ENCODE data around the gene CALHM1.
"Not testable (repeated sequence)": the region's sequence is repeated elsewhere in the genome, so short reads cannot be mapped to it uniquely, and the experiment has no call there.

Gene CALHM1

DNA sequence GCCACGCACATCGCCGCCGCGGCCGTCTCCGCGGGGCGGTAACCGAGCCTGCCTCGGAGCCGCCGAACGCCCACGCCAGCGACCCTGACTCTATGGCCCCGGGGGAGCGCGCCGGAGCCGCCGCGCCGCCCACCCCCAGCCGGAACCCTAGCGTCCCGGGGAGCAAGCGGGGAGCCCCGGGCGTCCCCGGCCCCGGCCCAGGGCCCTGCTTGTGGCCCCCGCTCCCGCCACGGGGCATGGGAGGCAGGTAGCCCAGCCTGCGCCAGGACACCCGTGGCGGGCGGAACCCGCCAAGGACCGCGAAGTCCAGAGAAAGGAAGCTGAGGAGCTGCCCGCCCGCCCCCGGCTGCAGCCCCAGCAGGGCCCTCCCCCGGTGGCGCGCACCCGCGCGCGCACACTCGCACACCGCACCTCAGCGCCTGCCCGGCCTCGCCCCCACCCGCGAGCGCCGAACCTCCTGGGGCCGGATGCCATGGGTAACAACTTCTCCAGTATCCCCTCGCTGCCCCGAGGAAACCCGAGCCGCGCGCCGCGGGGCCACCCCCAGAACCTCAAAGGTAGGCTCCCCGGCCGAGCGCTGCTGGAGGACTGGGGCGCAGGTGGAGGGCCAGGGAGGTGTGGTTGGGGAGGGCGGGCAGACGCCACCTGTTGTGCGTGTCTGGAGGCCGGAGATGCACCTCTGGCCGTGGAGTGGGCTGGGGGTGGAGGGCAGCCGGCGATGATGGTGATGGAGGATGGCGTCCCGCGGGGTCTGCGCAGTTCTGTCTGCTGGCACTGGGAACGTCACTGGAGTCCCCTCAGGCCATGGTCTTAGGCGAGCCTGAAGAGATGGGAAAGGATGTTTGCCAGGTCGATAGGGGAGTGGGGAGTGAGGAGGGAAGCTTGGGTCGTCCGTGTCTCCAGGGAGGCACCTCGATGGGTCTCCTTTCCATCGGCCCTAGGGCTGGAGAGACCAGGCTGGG is 35.5 kb upstream of the CALHM1 start:
- Mint-ChIP-seq H3K36me3 (ENCODE audit: low read depth) (no peaks in the 10 kb centered on the region), H3K27me3 (peaks cover 59% of the 10 kb centered on the region)
- peak; percentile 50 for DNase-seq

DNA sequence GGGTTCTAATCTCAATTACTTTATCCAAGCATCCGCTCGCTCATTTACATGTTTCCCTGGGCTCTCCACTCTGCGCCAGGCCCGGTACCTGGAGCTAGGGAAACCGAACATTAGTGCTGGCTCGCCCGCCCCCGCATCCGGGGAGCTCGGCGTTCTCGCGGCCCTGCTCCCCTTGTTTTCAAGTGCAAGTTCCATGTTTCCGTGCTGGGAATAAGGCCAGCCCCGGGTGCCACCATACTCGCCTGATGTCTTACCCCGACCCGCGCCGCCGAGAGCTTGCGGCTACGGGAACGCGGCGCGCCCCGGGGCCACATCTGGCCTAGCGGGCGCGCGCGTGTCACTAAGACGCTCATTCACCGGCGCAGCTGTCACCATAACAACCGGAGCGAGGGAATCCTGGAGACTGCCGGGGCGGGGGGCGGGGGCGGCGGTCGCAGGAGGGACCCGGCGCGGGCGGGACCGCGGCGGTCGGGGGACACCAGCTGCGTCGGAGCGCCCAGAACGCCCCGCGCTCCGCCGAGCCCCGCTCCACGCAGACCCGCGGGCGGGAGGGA is 34.7 kb upstream of the CALHM1 start, which contains the start of gene NEURL1:
Gene NEURL1, plus strand, starts transcription at position 344 of the 554 bp plus-strand sequence. CDS start 683 bp downstream, outside the sequence.
- no peaks in the 10 kb centered on the region for H3K36me3 Mint-ChIP-seq (ENCODE audit: low read depth)
- DNase-seq = peak; percentile 55
- no peaks in the 10 kb centered on the region for H3K9me3 Mint-ChIP-seq
- H3K4me1 Mint-ChIP-seq (ENCODE audit: low read depth) = peaks cover 14% of the 10 kb centered on the region
- H3K27ac Mint-ChIP-seq = no peak within 1 kb of the TSS
- H3K4me3 Mint-ChIP-seq = peak within 1 kb of the TSS; percentile 79
- peaks cover 51% of the 10 kb centered on the region for H3K27me3 Mint-ChIP-seq

More for the DNA sequence above, 35.5 kb upstream of the CALHM1 start:
- Mint-ChIP-seq H3K27ac (no peak overlapping the region), H3K4me1 (ENCODE audit: low read depth) (peaks cover 14% of the 10 kb centered on the region), H3K4me3 (peak overlapping the region; percentile 70), H3K9me3 (no peaks in the 10 kb centered on the region)

DNA sequence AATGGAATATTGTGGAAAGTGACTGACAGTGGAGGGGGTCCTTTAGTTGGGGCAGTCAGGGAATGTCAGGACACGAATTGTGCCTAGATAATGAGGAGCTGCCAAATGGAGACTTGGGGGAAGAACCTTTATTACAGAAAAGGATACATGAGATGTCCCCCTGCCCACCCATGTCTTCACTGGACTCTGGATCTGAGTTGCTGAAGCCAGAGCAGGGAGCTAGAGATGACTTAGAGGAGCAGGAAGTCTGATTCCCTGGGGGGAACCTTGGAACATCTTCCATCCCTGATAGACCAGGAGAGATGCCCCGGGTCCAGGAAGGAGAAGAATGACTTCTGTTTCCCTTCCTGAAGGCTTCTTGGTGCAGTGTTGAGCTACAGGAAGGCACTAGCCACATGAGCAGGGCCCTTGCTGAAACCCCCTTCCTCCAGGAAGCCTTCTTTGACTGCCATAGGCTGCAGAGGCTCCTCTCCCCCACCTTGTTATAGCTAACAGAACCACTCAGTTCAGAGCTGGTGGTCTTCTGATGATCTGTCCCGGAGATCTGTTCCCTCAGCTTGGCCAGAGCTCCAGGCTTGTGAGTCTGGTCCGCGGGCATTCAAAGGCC is 34.1 kb upstream of the CALHM1 start:
- Mint-ChIP-seq H3K27ac (no peak overlapping the region), H3K27me3 (peaks cover 50% of the 10 kb centered on the region), H3K9me3 (no peaks in the 10 kb centered on the region), H3K36me3 (ENCODE audit: low read depth) (no peaks in the 10 kb centered on the region), H3K4me3 (peak overlapping the region; percentile 79), H3K4me1 (ENCODE audit: low read depth) (peaks cover 14% of the 10 kb centered on the region)
- DNase-seq = no peak

DNA sequence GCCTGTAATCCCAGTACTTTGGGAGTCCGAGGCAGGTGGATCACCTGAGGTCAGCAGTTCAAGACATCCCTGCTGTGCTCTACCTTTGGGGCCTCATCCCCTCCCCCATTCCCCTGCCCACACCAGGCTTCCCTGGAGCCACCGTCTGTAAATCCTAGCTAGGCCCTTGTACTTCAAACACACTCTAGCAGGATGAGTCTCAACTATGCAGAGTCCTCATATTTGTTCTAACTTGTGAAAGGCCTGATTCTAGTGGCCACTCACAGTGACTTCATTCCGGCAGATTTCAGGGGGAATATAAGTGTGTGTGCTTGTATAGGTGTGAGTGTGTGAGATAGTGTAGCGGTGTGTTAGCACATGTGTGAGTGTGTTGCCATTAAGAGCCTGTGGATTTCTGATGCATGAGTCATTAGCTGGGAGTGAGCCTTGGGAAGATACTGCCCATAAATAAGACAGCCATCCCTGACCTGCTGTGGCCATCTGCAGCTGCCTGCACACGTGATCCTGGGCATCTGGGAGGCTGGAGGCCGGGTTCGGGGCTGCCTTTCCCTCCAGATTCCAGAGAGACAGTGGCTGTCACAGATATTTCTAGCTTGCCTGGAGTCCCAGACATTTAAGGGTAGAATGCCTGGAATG is 33.1 kb upstream of the CALHM1 start:
- Mint-ChIP-seq H3K27me3 (peaks cover 41% of the 10 kb centered on the region), H3K27ac (no peak overlapping the region), H3K9me3 (no peaks in the 10 kb centered on the region), H3K4me3 (no peak overlapping the region), H3K4me1 (ENCODE audit: low read depth) (peaks cover 14% of the 10 kb centered on the region), H3K36me3 (ENCODE audit: low read depth) (no peaks in the 10 kb centered on the region)
- no peak for DNase-seq

DNA sequence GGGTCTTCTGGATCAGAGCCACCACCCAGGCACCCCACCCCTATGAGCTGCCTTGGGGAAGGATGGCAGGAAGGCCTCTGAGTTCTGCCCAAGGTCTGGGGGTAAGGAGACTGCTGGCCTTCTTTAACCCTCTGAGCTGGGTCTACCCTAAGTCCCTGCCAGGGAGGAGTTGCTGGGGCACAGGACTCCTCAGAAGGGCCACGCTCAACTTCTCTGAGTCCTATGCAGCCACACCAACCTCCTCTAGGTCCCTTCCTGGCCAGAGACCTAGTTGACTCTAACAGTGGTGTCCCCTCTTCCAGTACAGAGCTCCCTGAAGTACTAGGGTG is 32.2 kb upstream of the CALHM1 start:
- Mint-ChIP-seq H3K27me3 (peaks cover 37% of the 10 kb centered on the region), H3K27ac (no peak overlapping the region), H3K4me3 (no peak overlapping the region), H3K9me3 (no peaks in the 10 kb centered on the region), H3K36me3 (ENCODE audit: low read depth) (no peaks in the 10 kb centered on the region), H3K4me1 (ENCODE audit: low read depth) (peaks cover 14% of the 10 kb centered on the region)
- no peak for DNase-seq

DNA sequence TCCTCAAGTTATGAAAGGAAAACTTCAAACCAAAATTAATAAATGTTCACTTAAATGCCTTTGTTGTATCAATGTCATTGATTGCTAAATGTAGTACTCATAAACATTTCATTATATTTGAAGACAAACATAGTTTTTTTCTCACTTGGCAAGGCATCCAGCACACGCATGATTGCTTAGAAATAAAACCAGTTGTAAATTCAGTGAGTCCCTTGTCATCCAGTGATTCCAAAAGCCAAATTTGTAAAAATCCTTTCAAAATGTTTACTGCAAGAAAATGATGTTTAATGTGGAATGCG is 28.7 kb upstream of the CALHM1 start:
- H3K4me1 Mint-ChIP-seq (ENCODE audit: low read depth) = peaks cover 4% of the 10 kb centered on the region
- peaks cover 7% of the 10 kb centered on the region for H3K27me3 Mint-ChIP-seq
- no peak for DNase-seq
- no peak overlapping the region for H3K27ac Mint-ChIP-seq
- no peaks in the 10 kb centered on the region for H3K9me3 Mint-ChIP-seq
- no peak overlapping the region for H3K4me3 Mint-ChIP-seq
- no peaks in the 10 kb centered on the region for H3K36me3 Mint-ChIP-seq (ENCODE audit: low read depth)

DNA sequence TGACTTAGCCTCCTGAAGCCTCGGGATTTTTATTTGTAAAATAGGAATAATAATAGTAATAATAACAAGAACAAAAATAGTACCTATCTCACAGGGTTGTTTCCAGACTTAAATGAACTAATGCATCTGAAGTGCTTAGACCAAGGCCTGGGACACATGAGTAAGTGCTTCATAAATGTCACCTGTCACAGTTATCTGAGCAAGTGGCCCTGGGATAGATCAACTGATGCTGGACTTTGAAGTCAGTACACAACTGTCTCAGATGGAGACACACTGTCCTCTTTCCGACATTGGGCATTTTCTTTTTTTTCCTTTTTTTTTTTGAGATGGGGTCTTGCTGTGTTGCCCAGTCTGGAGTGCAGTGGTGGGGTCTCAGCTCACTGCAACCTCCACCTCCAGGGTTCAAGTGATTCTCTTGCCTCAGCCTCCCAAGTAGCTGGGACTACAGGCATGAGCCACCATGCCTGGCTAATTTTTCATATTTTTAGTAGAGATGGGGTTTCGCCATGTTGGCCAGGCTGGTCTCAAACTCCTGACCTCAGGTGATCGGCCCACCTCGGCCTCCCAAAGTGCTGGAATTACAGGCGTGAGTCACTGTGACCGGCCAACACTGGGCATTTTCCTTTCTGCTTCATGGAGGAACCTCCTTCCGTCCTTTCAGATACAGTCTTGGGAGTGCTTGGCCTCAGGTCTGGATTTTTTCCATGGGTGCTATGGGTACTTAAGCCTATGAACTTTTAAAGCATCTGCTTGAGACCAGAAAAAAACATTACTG is 28.1 kb upstream of the CALHM1 start:
- not testable (repeated sequence) for H3K27me3 Mint-ChIP-seq; H3K4me1 Mint-ChIP-seq (ENCODE audit: low read depth); H3K9me3 Mint-ChIP-seq; H3K36me3 Mint-ChIP-seq (ENCODE audit: low read depth); DNase-seq; H3K27ac Mint-ChIP-seq; H3K4me3 Mint-ChIP-seq

DNA sequence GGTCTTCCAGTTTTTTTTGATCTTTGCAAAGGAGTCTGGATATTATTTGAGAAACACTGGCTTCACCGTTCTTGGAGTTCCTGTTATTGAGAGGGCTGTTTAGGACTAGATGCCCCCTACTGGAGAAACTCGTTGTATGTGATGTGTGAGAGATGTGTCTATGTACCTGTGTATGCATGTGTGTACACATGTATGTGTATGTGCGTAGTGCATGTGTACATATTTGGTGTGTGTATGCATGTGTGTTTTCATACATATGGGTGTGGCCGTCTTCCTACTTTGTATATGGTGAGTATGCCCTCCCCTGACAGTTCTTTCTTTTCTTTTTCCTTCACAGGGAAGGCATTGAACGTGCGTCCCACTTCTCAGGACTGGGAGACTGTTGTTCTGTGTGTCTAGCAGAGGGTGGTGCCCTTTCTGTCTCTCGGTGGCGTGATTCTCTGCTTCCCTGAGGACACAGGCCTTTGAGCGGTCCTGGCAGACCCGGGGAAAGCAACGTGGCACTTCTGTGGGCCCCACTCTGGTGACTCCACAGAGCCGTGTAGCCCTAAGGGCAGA is 23.4 kb upstream of the CALHM1 start:
- Mint-ChIP-seq H3K27ac (no peak overlapping the region), H3K4me1 (ENCODE audit: low read depth) (peaks cover 3% of the 10 kb centered on the region), H3K27me3 (no peaks in the 10 kb centered on the region), H3K36me3 (ENCODE audit: low read depth) (no peaks in the 10 kb centered on the region), H3K4me3 (no peak overlapping the region), H3K9me3 (no peaks in the 10 kb centered on the region)
- DNase-seq = no peak

DNA sequence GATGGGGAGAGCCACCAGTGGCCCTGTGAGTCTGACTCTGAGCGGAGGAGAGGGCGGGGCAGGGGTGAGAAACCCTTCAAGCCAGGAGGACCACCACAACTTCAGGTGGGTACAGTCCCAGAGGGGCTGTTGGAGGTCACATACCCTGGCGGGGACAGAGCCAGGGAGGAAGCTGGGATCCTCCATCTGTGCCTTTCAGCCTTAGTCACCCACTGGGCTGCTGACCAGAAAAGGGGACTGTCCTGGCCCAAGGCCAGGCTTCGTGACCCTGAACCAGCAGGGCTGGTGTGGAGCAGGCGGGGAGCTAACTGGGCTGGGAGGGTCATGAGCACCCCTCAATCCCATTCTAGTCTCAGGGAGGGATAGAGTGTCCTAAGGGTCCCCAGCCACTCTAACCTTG is 21.8 kb upstream of the CALHM1 start:
- H3K4me3 Mint-ChIP-seq = no peak overlapping the region
- no peaks in the 10 kb centered on the region for H3K9me3 Mint-ChIP-seq
- H3K27me3 Mint-ChIP-seq = no peaks in the 10 kb centered on the region
- peaks cover 5% of the 10 kb centered on the region for H3K4me1 Mint-ChIP-seq (ENCODE audit: low read depth)
- H3K36me3 Mint-ChIP-seq (ENCODE audit: low read depth) = no peaks in the 10 kb centered on the region
- DNase-seq = no peak
- no peak overlapping the region for H3K27ac Mint-ChIP-seq

DNA sequence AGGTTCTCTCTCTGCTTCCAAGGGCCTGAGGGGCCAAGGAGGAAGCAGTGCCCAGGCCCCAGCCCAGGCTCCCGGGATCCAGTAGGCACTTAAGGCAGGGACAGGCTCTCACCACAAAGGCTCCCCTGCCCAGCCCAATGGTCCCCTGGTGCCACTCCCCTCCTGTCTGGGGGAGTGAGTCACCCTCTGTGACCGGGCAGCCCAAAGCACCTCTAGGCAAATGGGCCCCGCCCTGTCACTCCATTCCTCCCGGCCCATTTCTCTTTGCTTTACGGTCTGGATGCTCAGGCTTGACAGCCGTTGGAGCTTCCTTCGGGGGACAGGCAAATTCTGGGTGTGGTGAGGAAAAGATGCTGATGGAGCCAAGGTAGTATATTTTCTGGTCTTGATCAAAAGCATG is 20.4 kb upstream of the CALHM1 start, which contains the start of gene CALHM3:
Gene CALHM3, minus strand, starts transcription at position 106 of the 400 bp plus-strand sequence. CDS start 208 bp downstream, outside the sequence.
- Mint-ChIP-seq H3K9me3 (no peaks in the 10 kb centered on the region), H3K4me3 (no peak within 1 kb of the TSS), H3K27ac (no peak within 1 kb of the TSS), H3K4me1 (ENCODE audit: low read depth) (peaks cover 5% of the 10 kb centered on the region), H3K27me3 (no peaks in the 10 kb centered on the region), H3K36me3 (ENCODE audit: low read depth) (no peaks in the 10 kb centered on the region)
- DNase-seq = no peak

DNA sequence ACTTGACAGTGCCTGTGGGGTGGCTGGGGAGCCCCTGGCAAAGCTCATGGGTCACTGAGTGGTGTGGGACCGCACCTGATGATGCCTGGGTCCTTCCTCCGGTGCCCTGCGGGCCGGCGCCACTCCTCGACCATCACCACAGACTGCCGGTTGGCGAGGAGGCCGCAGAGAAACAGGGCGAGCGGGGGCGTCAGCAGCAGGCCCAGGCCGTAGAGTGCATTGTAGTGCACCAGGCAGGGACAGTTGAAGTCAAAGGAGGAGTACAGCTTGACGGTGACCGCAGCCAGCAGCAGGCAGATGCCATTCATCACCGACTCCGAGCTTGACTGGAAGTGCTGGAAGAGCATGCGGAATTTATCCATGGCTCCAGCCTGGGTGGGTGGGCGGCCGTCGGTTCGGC is 20.0 kb upstream of the CALHM1 start:
- Mint-ChIP-seq H3K4me1 (ENCODE audit: low read depth) (peaks cover 5% of the 10 kb centered on the region), H3K4me3 (no peak overlapping the region), H3K27ac (no peak overlapping the region), H3K27me3 (no peaks in the 10 kb centered on the region), H3K36me3 (ENCODE audit: low read depth) (no peaks in the 10 kb centered on the region), H3K9me3 (no peaks in the 10 kb centered on the region)
- DNase-seq = no peak

DNA sequence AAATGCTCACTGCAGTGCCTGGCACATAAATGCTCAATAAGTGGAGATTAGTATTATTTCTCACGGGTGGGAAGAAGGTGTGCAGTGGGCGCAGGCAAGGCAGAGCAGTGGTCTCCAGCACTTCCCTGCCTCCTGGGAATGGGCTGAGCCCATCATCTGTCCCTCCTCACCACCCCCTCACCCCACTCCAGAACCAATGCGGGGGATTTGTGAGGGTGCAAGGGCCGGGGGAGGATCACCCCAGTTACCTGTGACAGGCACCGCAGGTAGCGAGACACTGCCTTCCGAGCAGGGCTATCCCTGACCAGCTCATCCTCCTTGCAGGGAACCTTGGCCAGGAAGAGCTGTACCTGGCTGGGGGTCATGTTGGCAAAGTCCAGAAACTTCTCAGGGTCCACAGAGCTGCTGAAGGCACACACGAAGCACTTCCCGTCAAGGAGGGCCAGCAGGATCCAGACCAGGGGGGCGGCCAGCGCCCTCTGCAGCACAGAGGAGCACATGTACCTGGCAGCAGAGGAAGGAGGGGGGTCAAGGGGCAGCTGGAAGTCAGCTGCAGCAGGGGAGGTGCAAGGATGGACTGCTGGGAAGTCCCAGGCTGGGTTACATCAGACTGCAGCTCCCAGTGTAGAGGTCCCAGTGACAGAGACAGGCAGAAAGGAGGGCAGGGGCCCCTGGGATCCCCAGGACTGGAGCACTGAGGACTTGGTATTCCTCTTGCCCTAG is 17.5 kb upstream of the CALHM1 start:
- Mint-ChIP-seq H3K36me3 (ENCODE audit: low read depth) (no peaks in the 10 kb centered on the region), H3K9me3 (no peaks in the 10 kb centered on the region), H3K4me1 (ENCODE audit: low read depth) (peaks cover 16% of the 10 kb centered on the region), H3K4me3 (no peak overlapping the region), H3K27me3 (no peaks in the 10 kb centered on the region), H3K27ac (no peak overlapping the region)
- no peak for DNase-seq

DNA sequence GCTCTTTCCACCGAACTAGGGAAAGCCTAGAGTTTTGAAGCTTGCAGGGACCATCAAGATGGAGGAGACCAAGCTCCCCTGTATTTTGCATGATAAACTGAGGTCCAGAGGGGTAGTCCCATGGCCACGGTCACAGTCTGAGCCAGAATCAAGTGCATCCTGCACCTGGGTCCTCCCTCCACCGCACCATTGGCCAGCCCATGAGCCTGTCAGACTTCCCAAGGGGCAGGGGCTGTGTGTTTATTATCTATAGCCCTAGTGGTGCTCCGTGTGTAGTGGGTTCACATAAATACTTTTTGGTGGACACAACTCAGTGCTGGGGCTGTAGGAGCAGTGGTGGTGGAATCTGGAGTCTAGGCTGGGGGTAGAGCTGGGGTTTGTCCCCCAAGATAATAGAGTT is 16.7 kb upstream of the CALHM1 start:
- no peaks in the 10 kb centered on the region for H3K36me3 Mint-ChIP-seq (ENCODE audit: low read depth)
- no peak for DNase-seq
- H3K9me3 Mint-ChIP-seq = no peaks in the 10 kb centered on the region
- peaks cover 23% of the 10 kb centered on the region for H3K4me1 Mint-ChIP-seq (ENCODE audit: low read depth)
- no peak overlapping the region for H3K27ac Mint-ChIP-seq
- no peaks in the 10 kb centered on the region for H3K27me3 Mint-ChIP-seq
- H3K4me3 Mint-ChIP-seq = no peak overlapping the region
